Osteoblast (primary cell): ENCODE measurements around the gene KCND3. TPM values are rescaled to one million over a fixed set of nuclear protein-coding genes. Genes with fewer than 3 reads are reported as not detected.

Experiments used
- DNase-seq: peaks from one replicate; pipeline ENCODE4 v3.0.0; 2011; ENCODE audit warnings: low spot score, mixed read lengths; ENCODE audit not compliant: insufficient read length; ENCODE audit errors: missing footprints
- H2AFZ ChIP-seq: 2 replicates; pipeline ENCODE4 v1.6.0; 2011; ENCODE audit warnings: mild to moderate bottlenecking, low read length
- H3K27ac ChIP-seq: 2 replicates; pipeline ENCODE4 v1.5.1; 2011; ENCODE audit warnings: mild to moderate bottlenecking, low read depth, low read length, moderate library complexity
- H3K27me3 ChIP-seq: 2 replicates; pipeline ENCODE4 v1.6.0; 2012; ENCODE audit warnings: mild to moderate bottlenecking, control low read depth, inconsistent platforms, low read length, moderate library complexity; ENCODE audit not compliant: insufficient read depth
- H3K36me3 ChIP-seq: 2 replicates; pipeline ENCODE4 v1.5.1; 2011; ENCODE audit warnings: mild to moderate bottlenecking, low read length, control low read depth, moderate library complexity; ENCODE audit not compliant: insufficient read depth
- H3K4me1 ChIP-seq: 2 replicates; pipeline ENCODE4 v1.5.1; 2011; ENCODE audit warnings: mild to moderate bottlenecking, low read length, control low read depth, moderate library complexity; ENCODE audit not compliant: insufficient read depth
- H3K4me2 ChIP-seq: 2 replicates; pipeline ENCODE4 v1.6.0; 2011; ENCODE audit warnings: mild to moderate bottlenecking, low read length; ENCODE audit not compliant: insufficient read depth
- H3K4me3 ChIP-seq: fragments of 200-600 bp; sonication (generic); 3 replicates; pipeline ENCODE4 v1.5.1; 2012; ENCODE audit warnings: mild to moderate bottlenecking, low read length, inconsistent platforms; ENCODE audit not compliant: insufficient read depth
- H3K79me2 ChIP-seq: 2 replicates; pipeline ENCODE4 v1.6.0; 2012; ENCODE audit warnings: mild to moderate bottlenecking, low read length, control low read depth, inconsistent platforms; ENCODE audit not compliant: insufficient read depth
- H3K9me3 ChIP-seq: 2 replicates; pipeline ENCODE4 v1.5.1; 2011; ENCODE audit warnings: low read depth, low read length, control low read depth
- H4K20me1 ChIP-seq: 2 replicates; pipeline ENCODE4 v1.6.0; 2012; ENCODE audit warnings: mild to moderate bottlenecking, low read length, control low read depth; ENCODE audit not compliant: insufficient read depth
- total RNA-seq: library from RNA; depleted of rRNA; stranded (reverse); fragments of >200 nt; gene quantifications from 2 replicates; pipeline ENCODE4 v1.2.3, GENCODE V29; 2012
- TF ChIP-seq, protein P1 (sequence below): IDR thresholded peaks from 2 replicates; pipeline ENCODE4 v1.5.1; 2011; ENCODE audit warnings: mild to moderate bottlenecking, low read depth, low read length, moderate library complexity; ENCODE audit errors: extremely low read depth

The KCND3 gene
- total RNA-seq, 1 donor: 3.6 TPM

DNA sequence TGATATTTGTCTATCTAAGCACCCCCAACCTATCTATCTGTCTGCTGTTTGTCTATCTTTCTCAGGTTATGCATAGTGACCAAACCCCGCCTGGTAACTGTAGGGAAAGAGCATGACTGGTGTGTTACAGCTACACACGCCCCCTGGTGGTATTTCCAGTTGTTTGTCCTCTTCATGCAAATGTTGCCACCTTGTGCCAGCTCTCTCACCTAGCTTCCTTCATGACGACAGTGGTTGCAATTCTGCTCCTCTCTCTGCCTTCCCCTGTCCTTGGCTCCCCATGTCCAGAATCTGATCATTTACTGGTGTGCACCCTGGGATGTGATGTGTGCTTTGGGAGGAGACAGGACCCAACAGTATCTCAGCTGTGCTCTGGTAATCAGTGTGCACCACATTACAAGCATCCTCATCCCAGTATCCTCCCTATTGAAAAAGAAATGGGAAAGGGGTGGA lies 242.2 kb downstream of the KCND3 start:
- peak; percentile 83 for DNase-seq
- Histone ChIP-seq H3K27me3 (no peaks in the 10 kb centered on the region), H3K36me3 (no peaks in the 10 kb centered on the region), H3K27ac (no peak overlapping the region), H3K4me2 (no peak overlapping the region), H3K79me2 (no peaks in the 10 kb centered on the region), H2AFZ (no peak overlapping the region), H4K20me1 (no peaks in the 10 kb centered on the region), H3K4me1 (peaks cover 36% of the 10 kb centered on the region), H3K9me3 (no peaks in the 10 kb centered on the region), H3K4me3 (no peak overlapping the region)
- TF ChIP-seq, protein P1, sequence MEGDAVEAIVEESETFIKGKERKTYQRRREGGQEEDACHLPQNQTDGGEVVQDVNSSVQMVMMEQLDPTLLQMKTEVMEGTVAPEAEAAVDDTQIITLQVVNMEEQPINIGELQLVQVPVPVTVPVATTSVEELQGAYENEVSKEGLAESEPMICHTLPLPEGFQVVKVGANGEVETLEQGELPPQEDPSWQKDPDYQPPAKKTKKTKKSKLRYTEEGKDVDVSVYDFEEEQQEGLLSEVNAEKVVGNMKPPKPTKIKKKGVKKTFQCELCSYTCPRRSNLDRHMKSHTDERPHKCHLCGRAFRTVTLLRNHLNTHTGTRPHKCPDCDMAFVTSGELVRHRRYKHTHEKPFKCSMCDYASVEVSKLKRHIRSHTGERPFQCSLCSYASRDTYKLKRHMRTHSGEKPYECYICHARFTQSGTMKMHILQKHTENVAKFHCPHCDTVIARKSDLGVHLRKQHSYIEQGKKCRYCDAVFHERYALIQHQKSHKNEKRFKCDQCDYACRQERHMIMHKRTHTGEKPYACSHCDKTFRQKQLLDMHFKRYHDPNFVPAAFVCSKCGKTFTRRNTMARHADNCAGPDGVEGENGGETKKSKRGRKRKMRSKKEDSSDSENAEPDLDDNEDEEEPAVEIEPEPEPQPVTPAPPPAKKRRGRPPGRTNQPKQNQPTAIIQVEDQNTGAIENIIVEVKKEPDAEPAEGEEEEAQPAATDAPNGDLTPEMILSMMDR: peak; percentile 83

DNA sequence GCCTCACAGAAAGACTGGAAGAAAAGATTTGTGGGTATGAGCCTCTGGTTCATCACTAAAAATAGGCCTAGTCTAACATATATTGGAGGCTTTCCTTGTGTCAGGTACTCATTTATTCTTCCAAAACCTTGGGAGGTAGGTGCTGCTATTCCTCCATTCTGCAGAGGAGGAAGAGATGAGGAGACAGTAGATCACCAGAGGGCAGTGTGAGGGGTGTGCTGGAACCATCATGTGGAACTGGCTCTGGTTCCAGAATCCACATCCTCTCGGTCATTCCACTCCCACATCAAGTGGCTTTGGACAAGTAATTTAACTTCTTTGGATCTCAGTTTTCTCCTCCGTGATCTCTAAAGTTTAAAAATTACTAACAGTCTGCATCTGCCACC lies 242.9 kb downstream of the KCND3 start:
- peak; percentile 71 for DNase-seq
- Histone ChIP-seq H3K27me3 (no peaks in the 10 kb centered on the region), H3K4me2 (no peak overlapping the region), H2AFZ (no peak overlapping the region), H4K20me1 (no peaks in the 10 kb centered on the region), H3K4me1 (peaks cover 37% of the 10 kb centered on the region), H3K9me3 (no peaks in the 10 kb centered on the region), H3K36me3 (no peaks in the 10 kb centered on the region), H3K4me3 (no peak overlapping the region), H3K27ac (peak overlapping the region; percentile 46), H3K79me2 (no peaks in the 10 kb centered on the region)
- TF ChIP-seq, protein P1: no peak

DNA sequence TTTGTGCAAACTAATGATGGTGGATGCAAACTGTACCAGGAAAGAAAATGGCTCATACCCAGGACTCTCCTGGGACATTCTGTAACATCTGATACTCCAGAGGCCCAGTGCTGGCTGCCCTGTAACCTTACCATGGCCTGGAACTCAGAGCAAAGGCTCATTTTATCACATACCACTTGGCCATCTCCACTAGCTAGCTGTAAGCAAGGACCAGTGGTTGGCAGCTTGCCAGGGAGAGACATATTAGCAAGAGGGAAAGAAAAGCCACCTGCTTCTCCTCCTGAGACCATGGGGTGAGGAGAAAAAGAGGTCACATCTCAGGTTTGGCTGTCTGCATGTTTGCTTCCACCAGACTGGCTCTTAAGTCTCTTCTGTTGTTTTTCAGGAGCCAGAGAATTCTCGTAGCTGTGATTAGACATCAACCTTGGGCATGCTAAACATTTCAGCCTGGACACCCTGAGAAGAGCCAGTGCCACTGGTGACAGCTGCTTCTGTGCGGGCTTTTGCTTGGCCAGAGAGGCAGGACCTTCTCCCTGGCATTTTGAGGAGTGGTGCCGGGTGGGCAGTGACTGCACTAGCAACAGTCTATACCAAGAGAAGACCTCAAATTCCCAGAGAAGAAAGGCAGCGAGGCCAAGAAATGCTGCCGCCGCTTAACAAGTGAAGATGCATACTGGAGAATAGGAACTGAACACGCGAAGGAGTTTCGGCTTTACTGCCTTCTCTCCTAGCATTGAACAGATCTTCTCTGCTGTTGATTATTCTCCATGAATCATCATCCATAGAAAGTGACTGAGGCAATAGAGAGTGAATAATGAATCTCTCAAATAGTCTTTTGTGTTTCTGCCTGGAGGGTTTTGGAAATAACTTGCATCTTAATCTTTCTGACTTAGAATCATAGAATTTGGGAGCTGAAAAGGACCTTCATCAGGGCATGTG lies 243.5 kb downstream of the KCND3 start:
- H3K27ac ChIP-seq: peak overlapping the region; percentile 46
- H3K36me3 ChIP-seq: no peaks in the 10 kb centered on the region
- TF ChIP-seq, protein P1: no peak
- no peaks in the 10 kb centered on the region for H3K27me3 ChIP-seq
- no peaks in the 10 kb centered on the region for H4K20me1 ChIP-seq
- H3K4me3 ChIP-seq: no peak overlapping the region
- DNase-seq: peak; percentile 27
- H3K9me3 ChIP-seq: no peaks in the 10 kb centered on the region
- H3K4me1 ChIP-seq: peaks cover 37% of the 10 kb centered on the region
- no peak overlapping the region for H3K4me2 ChIP-seq
- H3K79me2 ChIP-seq: no peaks in the 10 kb centered on the region
- no peak overlapping the region for H2AFZ ChIP-seq

DNA sequence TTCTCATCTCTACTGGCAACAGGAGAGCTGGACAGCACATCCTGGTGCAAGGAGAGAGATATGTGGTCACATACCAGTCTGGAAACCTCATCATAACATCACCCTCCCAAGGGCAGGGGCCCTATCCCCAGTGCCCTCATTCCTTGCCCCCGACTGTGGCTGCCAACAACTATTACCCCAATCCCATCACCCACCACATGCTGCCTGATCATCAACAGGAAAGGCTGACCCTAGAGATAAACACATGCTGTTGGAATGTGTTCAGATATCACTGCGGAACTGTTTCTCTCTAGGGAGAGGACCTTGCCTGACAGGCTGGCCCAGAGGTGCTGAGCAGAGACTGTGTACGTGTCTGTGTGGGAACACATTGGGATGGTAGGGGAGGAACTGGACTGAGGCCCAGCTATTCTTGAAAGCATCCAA lies 245.8 kb downstream of the KCND3 start:
- H3K79me2 ChIP-seq: no peaks in the 10 kb centered on the region
- H3K27me3 ChIP-seq: no peaks in the 10 kb centered on the region
- peak overlapping the region; percentile 84 for H3K27ac ChIP-seq
- no peaks in the 10 kb centered on the region for H3K9me3 ChIP-seq
- H3K4me2 ChIP-seq: peak overlapping the region; percentile 35
- TF ChIP-seq, protein P1: no peak
- no peaks in the 10 kb centered on the region for H4K20me1 ChIP-seq
- peak; percentile 90 for DNase-seq
- H3K4me1 ChIP-seq: peaks cover 45% of the 10 kb centered on the region
- no peaks in the 10 kb centered on the region for H3K36me3 ChIP-seq
- no peak overlapping the region for H2AFZ ChIP-seq
- no peak overlapping the region for H3K4me3 ChIP-seq
